Measurements from ENCODE around the gene SPDYE1.

GRCh38 chr7:44046321-44047061, 48.8 kb downstream of the SPDYE1 start:
- TF ChIP-seq CTCF (IDR thresholded peaks at IDR 0.05; ENCODE audit: low read length) (no peak), EZH2 (IDR thresholded peaks at IDR 0.05; ENCODE audit: borderline replicate concordance, low read length) (no peak)

Measured in OCI-LY1 (cell line).